GM21825 (cell line): Measurements from ENCODE around the gene RFXAP.

Source experiments
- ATAC-seq: cut with Tn5 transposase; IDR thresholded peaks from one replicate; pipeline ENCODE4 v1.9.1; 2021; ENCODE audit warnings: mild to moderate bottlenecking, moderate library complexity; ENCODE audit not compliant: unreplicated experiment

The RFXAP gene

DNA sequence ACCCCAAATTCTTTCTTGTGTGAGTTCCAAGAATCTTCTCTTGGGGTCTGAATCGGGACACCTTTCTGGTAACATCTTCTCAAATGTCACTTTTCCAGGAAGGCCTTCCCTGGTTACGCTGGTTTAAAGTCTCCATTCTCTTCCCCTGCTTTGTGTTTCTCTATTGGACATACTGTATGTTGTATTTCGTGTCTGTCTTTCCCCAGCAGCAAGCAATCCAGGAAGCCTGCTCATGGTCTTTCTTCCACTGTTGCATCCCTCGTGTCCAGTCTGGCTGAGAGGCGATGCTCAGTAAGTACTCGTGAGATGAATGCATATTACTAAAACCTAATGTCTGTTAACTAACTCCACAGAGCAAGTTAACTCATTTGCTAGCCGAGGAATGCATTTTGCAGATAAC is 43.7 kb downstream of the RFXAP start:
- ATAC-seq, result no peak

DNA sequence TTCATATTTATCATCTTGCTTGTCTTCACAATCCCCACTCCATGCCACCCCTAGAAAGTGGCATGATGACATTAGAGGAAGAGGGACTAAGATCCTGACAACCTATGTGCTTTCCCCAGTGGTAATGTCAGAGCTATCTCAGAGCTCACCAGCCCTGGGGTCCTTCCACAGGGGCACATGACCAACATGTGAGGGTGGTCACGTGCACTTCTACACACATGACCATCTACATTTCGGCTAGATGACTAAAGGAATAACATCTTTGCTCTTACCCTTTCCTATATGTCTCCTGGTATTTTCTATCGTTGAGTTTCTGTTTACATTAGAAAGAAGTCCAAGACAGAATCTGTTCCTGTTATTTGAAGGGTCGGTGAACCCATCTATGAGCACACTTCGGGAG is 46.2 kb downstream of the RFXAP start:
- no peak for ATAC-seq

DNA sequence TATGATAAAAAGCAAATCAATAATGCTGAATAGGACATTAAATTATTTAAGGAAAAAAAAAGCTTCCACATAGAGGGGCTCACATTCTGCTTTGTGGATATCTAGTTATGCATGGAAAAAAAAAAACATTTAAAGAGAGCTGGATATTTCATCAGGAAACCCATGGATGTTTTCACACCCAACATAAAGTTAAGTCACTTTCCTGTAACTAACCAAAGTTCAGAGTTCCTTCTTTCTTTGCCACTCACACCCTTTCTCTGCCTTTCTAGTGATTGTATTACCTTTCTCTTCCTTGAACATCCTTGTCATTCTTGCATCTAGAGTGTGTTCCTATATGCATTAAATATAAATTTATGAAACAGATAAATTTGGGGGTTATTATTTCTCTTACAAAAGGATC is 47.2 kb downstream of the RFXAP start:
- no peak for ATAC-seq

DNA sequence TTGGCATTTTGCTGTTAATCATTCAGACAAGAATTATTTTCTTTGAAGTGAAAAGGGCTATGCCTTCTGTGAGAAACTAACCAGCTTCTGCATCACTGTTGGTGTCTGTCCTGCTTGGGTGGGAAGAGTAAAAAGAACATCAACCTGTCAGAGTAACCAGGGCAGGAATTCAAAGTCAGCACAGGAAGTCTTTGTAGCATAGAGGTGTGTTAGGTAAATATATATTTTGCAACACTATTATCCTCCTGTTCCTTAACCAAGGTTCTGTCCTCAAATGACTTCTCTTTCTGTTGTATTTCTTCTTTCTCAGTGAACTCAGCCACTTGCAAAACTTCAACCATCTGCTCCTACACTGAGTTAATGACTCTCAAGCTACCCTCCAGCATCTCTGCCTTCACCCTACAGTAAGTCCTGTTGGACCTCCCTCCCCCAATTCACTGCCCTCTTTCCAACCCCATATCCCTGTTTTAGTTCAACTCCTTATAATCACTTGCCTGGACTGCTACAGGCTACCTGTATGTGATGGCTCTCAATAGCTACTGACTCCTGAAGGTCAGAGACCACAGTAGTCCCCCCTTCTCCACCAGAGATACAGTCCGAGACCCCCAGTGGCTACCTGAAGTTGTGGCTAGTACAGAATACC is 51.1 kb downstream of the RFXAP start:
- no peak for ATAC-seq

DNA sequence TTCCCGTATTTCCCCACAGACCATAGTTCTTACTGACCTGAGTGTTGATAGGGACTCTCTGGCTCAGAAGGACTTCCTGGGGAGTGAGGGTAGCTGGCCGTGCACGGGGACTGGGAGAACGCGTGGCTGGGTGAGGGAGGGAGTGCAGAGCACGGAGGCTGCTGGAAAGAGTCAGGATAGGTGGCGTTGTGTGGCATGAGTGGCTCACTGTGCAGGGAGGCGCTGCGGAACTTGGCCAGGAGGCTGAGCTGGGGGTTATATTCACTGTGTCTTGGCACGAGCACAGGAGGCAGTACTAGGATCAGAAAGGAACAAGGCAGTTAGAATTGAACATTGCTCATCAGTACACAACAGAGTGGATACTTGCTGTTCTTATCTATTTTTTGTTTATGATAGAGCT is 53.6 kb downstream of the RFXAP start:
- ATAC-seq, result no peak

DNA sequence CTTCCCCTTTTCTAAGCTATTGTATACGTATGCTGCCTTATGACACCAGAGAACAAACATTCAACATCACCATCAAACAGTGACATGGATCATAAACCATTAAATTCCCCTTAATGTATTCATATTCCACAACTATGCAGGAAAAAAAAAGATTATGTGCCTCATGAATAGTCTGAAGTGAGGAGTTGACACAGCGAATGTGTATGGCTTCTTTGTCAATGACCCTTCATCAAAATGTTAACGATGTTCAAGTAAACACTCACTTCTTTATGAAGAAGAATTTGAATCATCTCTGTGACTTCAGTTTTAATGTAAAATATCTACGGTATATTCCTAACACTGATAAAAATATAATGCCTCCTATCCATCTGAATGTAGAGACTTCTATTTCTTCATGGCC is 56.4 kb downstream of the RFXAP start:
- no peak for ATAC-seq

DNA sequence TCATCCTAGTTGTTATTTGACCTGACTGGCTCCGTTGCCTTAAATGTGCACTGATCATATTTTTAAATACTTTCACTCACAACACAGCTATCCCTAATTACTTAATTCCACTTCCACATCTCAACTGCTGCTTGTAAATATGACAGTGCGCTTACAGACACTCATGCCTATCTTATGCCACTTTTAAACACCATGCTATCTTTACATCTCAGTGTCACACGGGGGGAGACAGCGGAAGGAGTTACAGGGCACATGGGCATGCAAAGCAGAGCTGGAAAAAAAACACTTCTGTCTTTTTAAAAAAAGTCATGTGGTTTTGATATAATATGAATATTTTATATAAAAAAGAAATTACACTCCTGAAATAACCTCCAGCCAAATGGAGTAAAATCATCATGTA is 56.9 kb downstream of the RFXAP start:
- no peak for ATAC-seq
